Ishikawa (cell line): Measurements from ENCODE around the gene UBALD1.

Experiments
- CEBPB ChIP-seq: IDR thresholded peaks from 2 replicates; pipeline ENCODE4 v1.6.1; 2012
- CREB1 ChIP-seq: IDR thresholded peaks from 2 replicates; pipeline ENCODE4 v1.6.1; 2012; ENCODE audit warnings: low read depth
- EGR1 ChIP-seq: IDR thresholded peaks from 2 replicates; pipeline ENCODE4 v1.6.1; 2012
- EP300 ChIP-seq: IDR thresholded peaks from 2 replicates; pipeline ENCODE4 v1.6.1; 2012; ENCODE audit warnings: borderline replicate concordance
- MAX ChIP-seq: IDR thresholded peaks from 2 replicates; pipeline ENCODE4 v1.6.1; 2012
- NFIC ChIP-seq: IDR thresholded peaks from 2 replicates; pipeline ENCODE4 v1.6.1; 2012
- RAD21 ChIP-seq: IDR thresholded peaks from 2 replicates; pipeline ENCODE4 v1.6.1; 2012; ENCODE audit warnings: low read depth
- TAF1 ChIP-seq: IDR thresholded peaks from 2 replicates; pipeline ENCODE4 v1.6.1; 2012; ENCODE audit warnings: low read depth, mild to moderate bottlenecking
- TCF12 ChIP-seq: IDR thresholded peaks from 2 replicates; pipeline ENCODE4 v1.6.1; 2012; ENCODE audit warnings: low read depth
- TEAD4 ChIP-seq: IDR thresholded peaks from 2 replicates; pipeline ENCODE4 v1.6.1; 2012
- YY1 ChIP-seq: IDR thresholded peaks from 2 replicates; pipeline ENCODE4 v1.6.1; 2012; ENCODE audit warnings: low read depth
- ZBTB7A ChIP-seq: IDR thresholded peaks from 2 replicates; pipeline ENCODE4 v1.6.1; 2012; ENCODE audit warnings: low read depth

GRCh38 chr16:4593086-4593485 is 21.6 kb downstream of the UBALD1 start:
- TF ChIP-seq RAD21 (no peak), MAX (no peak), YY1 (no peak), EGR1 (no peak), TEAD4 (peak; percentile 28; the same call in 1 of the 2 replicates), EP300 (peak; percentile 72), CREB1 (no peak), TAF1 (no peak), NFIC (peak; percentile 56; the same call in 1 of the 2 replicates), ZBTB7A (no peak), TCF12 (peak; percentile 87), CEBPB (no peak)
